HG03565 (cell line): ENCODE measurements around the gene ZNF768.

Source experiments
- ATAC-seq: cut with Tn5 transposase; IDR thresholded peaks from one replicate; pipeline ENCODE4 v1.9.1; 2021; ENCODE audit warnings: mild to moderate bottlenecking, moderate library complexity; ENCODE audit not compliant: unreplicated experiment

The ZNF768 gene

DNA sequence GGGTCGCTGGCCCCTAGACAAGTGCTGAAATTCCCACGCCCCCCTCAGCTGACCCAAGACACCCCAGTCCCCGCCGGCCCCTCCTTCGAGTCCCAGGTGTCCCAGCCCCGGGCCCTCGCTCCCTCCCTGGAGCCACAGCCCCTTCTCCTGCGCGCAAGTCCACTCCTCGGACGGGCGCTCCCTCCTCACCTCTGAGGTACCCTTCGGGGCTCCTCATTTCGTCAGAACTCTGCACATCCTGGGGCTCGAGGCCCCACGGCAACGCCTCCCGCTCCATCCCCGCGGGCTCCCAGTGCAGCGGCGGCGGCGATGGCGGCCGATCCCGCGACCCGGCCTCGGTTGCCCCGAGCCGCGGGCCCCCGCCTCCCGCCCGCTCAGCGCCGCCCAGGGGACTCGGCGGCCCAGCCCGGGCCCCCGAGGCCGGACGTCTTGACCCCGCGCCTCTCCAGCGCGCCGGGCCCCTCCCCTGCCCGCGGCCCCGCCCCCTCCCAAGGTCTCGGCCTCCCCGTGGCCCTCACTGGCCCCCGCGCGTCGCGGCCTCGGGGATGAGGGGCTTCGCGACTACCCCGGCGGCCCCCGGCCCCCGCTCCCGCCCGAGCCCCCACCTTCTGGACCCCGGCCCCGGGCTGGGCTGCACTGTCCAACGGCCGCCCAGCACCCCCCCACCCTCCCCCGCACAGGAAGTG, at the start of gene ZNF768:
Gene ZNF768, minus strand, starts transcription at position 430 of the 686 bp plus-strand sequence. Its CDS starts 153 bp downstream, at position 277.
- peak; percentile 13 for ATAC-seq

- no peak for ATAC-seq
These were observed 48.3 kb upstream of the ZNF768 start for GRCh38 chr16:30574678-30575077.

GRCh38 chr16:30571445-30572322, 45.3 kb upstream of the ZNF768 start, which contains the start of gene ZNF688:
Gene ZNF688, minus strand, starts transcription at chr16:30571714. Its CDS starts 85 bp downstream, at chr16:30571629.
- ATAC-seq, result peak; percentile 52

GRCh38 chr16:30570636-30571444, 44.5 kb upstream of the ZNF768 start:
- ATAC-seq, result no peak

DNA sequence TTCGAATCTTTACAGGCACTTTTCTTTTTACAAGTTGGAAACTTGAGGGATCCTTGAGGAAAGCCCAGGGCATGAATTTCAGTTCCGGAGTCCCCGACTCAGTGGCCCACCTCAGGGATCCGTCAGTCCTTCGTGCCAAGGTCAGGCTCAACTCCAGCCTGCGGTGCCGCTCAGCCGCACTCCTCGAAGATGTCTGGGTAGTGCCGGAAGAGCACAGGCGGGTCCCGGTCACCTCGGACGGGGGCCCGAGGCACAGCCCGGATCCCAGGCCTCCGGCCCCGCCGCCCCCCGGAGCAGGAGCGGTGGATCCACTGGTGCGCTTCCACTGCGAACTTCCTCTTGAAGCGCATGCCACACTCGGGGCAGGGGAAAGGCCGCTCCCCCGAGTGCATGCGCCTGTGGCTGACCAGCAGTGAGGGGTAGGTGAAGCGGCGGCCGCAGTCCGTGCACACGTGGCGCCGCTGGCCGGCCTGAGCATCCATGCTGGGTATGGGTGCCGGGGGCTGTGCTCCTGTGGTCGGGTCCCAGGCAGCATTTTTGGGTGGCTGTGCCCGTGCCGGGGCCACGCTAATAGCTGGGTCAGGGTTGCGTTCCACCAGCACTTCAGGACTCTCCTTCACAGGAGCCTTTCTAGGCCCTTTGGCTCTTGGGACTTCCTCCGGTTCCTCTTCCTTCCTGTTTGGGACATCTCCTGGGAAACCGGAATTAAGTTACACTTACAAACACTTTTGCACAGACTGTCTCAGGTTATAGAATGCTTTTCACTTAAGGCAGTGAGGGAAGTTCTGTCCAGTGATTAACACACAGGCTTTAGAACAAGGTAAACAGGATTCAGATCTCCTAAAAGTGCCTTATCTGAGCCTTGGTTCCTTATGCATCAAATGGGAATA, 43.6 kb upstream of the ZNF768 start:
- ATAC-seq, result no peak

DNA sequence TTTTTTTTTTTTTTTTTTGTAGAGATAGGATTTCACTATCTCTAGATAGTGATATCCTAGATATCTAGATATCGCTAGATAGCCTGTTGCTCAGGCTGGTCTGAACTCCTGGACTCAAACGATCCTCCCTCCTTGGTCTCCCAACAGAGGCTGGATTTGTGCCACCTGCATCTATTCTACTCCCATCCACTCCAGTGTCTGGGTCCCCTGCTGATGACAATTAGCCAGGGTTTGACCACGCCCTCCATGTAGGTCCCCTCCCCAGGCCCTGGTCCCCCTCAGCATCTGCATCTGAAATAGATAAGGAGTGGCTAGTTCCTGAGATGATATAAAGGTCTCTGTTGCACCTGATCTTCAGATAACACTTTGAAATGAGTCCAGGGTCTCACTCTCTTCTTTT, 42.9 kb upstream of the ZNF768 start:
- ATAC-seq, result no peak

DNA sequence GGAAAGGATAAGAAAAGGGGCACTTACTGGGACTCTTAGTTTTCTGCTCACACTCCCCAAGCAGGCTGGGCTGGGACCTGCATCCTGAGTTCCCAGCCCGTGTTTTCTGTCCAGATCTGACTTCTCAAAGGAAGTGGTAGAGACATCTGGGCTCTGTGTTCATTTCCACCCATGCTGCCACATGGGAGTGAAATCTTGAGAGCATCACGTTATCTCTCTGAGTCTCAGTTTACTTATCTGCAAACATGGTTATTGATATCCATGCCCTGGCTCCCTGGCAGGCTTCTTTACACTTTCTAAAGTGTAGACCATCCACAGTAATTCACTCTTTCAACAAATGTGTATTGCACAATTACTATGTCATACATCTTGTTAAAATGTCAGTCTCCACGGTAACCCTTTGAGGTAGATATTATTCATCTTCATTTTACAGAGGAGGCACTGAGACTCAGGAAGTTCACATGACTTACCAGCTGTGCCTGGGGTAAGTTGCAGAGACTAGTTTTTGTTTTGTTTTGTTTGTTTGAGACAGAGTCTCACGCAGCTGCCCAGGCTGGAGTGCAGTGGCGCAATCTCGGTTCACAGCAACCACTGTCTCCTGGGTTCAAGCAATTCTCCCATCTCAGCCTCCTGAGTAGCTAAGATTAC, 41.7 kb upstream of the ZNF768 start:
- no peak for ATAC-seq

DNA sequence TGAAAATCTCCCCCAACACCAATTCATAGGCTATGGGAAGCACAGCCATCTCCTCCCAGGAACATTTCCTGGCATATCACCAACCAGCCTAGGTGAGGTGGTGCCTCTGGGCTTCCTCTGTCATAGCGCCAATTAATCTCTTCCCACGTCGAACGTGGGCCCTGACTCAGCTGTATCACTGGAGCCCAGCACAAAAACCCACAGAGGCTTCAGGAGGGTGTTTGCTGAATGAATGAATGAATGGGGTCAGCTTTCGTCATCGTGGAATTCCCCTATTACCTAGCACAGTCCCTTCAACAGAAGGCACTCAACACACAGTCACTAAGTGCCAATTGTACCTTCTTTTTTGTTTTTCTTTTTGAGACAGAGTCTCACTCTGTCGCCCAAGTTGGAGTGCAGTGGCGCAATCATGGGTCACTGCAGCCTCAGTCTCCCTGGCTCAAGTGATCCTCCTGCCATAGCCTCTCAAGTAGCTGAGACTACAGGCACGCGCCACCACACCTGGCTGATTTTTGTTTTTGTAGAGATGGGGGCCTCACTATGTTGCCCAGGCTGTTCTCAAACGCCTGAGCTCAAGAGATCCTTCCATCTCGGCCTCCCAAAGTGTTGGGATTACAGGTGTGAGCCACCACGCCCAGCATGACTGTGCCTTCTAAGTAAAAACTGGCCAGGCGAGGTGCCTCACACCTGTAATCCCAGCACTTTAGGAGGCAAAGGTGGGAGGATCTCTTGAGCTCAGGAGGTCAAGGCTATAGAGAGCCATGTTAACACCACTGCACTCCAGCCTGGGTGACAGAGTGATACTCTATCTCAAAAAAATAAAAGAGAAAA, 41.0 kb upstream of the ZNF768 start:
- no peak for ATAC-seq

DNA sequence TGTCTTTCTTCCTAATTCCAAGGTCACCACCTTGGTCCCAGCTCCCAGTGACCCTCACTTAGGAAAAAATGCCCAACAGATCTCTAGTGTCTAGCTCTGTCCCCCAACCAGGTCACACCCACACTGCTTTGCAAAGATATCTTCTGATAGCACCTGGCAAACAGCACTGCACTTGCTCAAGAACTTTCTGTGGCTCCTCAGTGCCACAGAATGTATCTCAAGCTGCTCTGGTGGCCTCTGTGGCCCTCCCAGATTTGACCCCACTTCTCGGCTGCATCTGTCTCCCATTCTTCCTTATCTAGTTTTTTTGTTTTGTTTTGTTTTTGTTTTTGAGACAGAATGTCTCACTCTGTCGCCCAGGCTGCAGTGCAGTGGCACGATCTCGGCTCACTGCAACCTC, 40.2 kb upstream of the ZNF768 start:
- ATAC-seq, result no peak

- ATAC-seq, result no peak
These were observed 39.6 kb upstream of the ZNF768 start for GRCh38 chr16:30565984-30566383.

DNA sequence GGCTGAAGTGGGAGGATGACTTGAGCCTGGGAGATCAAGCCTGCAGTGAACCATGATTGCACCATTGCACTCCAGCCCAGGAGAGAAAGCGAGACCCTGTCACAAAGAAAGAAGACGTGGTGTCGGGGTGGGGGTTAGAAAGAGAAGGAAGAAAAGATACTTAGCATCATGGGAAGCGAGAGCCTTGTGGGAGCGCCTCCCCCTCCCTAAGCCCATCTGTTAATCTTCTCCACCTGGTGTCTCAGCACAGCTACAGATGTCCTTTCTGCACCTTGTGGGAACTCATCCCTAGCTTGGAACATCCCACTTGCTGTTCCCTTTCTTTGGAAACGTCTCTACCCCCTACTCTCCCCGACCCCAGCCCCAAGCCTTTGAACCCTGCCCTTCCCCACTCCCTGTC, 39.2 kb upstream of the ZNF768 start:
- no peak for ATAC-seq

GRCh38 chr16:30562021-30562420, 35.7 kb upstream of the ZNF768 start:
- ATAC-seq, result no peak

DNA sequence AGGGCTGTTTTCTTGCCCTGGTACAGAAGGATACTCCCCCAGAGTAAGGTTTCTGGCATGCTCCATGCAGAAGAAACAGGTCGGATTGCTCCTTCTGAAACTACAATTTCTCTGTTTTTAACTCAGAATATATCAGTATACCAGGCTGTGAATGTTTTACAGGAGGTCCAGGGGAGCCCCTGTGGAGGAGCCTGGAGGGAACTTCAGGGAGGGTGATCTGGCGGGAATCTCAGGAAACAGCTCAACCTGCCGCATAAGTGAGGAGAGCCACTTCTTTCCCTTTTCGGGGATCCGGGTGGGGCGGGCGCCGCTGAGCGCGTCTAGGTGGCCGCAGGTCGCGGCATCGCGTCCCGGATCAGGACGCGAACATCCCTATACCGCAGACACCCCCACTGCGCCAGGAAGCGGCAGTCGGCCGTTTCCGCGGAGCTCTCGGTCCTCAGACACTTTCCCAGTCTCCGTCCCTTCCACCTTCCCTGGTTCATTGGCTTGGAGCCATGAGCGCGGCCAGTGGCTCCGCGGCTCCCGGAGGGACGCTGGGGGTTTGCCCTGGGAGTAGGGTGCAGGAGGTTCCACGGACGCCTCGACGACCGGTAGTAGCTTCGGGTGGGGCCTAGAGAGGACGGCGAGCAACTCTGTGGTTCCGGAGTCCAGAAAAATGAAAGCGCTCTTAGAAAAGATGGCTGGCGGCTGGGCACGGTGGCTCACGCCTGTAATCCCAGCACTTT, 34.9 kb upstream of the ZNF768 start:
- ATAC-seq, result no peak

- ATAC-seq, result no peak
These were observed 33.3 kb upstream of the ZNF768 start for GRCh38 chr16:30559690-30560089.

- ATAC-seq, result no peak
These were observed 32.5 kb upstream of the ZNF768 start for GRCh38 chr16:30558789-30559377.

DNA sequence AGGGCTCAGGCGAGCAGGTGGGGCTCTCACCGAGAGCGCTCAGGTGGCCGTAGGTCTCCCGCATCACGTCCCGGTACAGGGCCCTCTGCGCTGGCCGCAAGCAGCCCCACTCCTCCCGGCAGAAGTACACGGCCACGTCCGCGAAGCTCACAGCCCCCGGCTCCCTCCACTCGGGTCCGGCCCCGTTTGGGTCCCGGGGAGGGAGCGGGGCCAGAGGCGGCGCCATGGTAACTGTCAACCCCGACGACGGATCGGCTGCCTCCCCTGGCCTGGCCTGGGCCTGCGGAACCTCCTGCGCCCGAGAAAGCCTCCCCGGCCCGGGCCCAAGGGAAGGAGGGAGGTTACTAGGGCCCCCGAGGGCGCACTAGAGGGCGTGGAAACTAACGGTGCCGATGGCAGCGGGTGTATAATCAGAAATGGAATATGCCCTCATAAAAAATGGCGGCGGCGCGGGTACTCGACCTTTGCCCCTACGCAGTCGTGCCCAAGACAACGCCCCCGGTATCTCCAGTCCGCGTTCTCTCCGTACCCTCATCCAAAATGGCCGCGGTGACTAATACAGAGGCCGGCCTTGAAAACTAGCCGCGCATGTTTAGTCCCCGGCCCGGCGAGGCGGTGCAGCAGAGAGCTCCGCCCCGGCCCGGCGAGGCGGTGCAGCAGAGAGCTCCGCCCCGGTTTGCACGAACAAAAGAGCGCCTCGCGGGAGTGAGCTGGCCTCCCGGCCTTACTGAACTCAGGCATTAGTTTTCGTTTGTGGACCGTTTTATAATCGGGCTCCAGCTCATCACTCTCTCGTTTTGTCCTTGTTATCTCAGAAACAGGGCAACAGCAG, 31.8 kb upstream of the ZNF768 start, which contains the start of gene ZNF764:
Gene ZNF764, minus strand, starts transcription at position 418 of the 832 bp plus-strand sequence. Its CDS starts 192 bp downstream, at position 226.
- peak; percentile 76 for ATAC-seq

DNA sequence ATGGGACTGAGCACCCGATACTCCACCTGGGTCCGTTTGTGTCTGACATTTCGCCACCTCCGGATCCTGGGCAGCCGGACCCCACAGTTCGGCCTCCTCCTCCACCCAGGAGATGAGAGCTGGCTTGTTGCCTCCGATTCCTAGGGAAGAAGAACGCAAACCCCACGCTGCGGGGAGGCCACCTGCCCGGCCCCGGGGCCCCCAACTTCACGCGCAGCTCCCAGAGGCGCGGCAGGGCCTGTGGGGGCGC, 31.3 kb upstream of the ZNF768 start:
- no peak for ATAC-seq
